ENCODE measurements around the gene MIA3. TPM values are rescaled to one million over a fixed set of nuclear protein-coding genes. Genes with fewer than 3 reads are reported as not detected.

MIA3 gene
- total and polyA plus RNA-seq, 9 of the 15 experiments (the other 6 are each of a cell fraction or from before 2014, with no cell fraction given), result 21.6 to 89.4 (median 40.8) TPM

- peak; percentile 39; the same call in 1 of the 2 replicates for TF ChIP-seq ZNF384 (IDR thresholded peaks at IDR 0.05; ENCODE audit: low read depth, low read length)
- no peak for TF ChIP-seq HMG20B (CRISPR knock-in tag; IDR thresholded peaks at IDR 0.05)
- peak in 1 of 2 experiments; percentile 31; a peak in 1 of 4 replicates for TF ChIP-seq SRF (CRISPR knock-in tag; IDR thresholded peaks at IDR 0.05)
- peak; percentile 39 to 63 for TF ChIP-seq AFF1 (IDR thresholded peaks at IDR 0.05; ENCODE audit: low read depth in 1 of 2, partially characterized antibody in 2 of 2)
- peak; percentile 49 for TF ChIP-seq EP300 (IDR thresholded peaks at IDR 0.05; ENCODE audit: low read length)
- no peak for TF ChIP-seq HNRNPK (IDR thresholded peaks at IDR 0.05; ENCODE audit: low read depth, low read length, poor library complexity, severe bottlenecking)
- TF ChIP-seq ZNF395 (CRISPR knock-in tag; IDR thresholded peaks at IDR 0.05), result peak; percentile 92
- TF ChIP-seq ZKSCAN3 (CRISPR knock-in tag; IDR thresholded peaks at IDR 0.05), result no peak
- TF ChIP-seq ZBTB26 (CRISPR knock-in tag; IDR thresholded peaks at IDR 0.05), result no peak
- TF ChIP-seq THRB (CRISPR knock-in tag; conservative IDR thresholded peaks at IDR 0.05), result 0 out of 2 replicates have a peak, but pooled peaks have one; percentile 38
- TF ChIP-seq DNMT1 (IDR thresholded peaks at IDR 0.05), result no peak
- no peak for TF ChIP-seq TFE3 (CRISPR knock-in tag; IDR thresholded peaks at IDR 0.05)
- peak; percentile 96 for TF ChIP-seq SUPT5H (IDR thresholded peaks at IDR 0.05)
These were observed 26.2 kb downstream of the MIA3 start (continued) for GRCh38 chr1:222643938-222644635.
